WERI-Rb-1 (cell line): Measurements from ENCODE around the gene APH1A.

Experiments
- DNase-seq: peaks from one replicate; pipeline ENCODE4 v3.0.0-alpha.2; 2020
- H3K27ac ChIP-seq: fragments of 250-450 bp; sonication (Bioruptor Pico); 2 replicates; pipeline ENCODE4 v1.5.1; 2020; ENCODE audit warnings: mild to moderate bottlenecking, moderate library complexity
- H3K27me3 ChIP-seq: fragments of 250-450 bp; sonication (Bioruptor Pico); 2 replicates; pipeline ENCODE4 v1.5.1; 2021; ENCODE audit warnings: mild to moderate bottlenecking, low read depth, moderate library complexity; ENCODE audit not compliant: insufficient read depth, severe bottlenecking
- H3K36me3 ChIP-seq: fragments of 250-450 bp; sonication (Bioruptor Pico); 2 replicates; pipeline ENCODE4 v1.5.1; 2020; ENCODE audit warnings: mild to moderate bottlenecking, moderate library complexity
- H3K4me3 ChIP-seq: 2 replicates; pipeline ENCODE4 v1.5.1; 2011; ENCODE audit warnings: low read depth, mild to moderate bottlenecking, control low read depth, low read length
- H3K9me3 ChIP-seq: fragments of 250-450 bp; sonication (Bioruptor Pico); 2 replicates; pipeline ENCODE4 v1.5.1; 2021; ENCODE audit warnings: mild to moderate bottlenecking, moderate library complexity; ENCODE audit not compliant: severe bottlenecking
- CTCF ChIP-seq: IDR thresholded peaks from 2 replicates; pipeline ENCODE4 v1.5.1; 2011; ENCODE audit warnings: low read depth, mild to moderate bottlenecking, control low read depth, inconsistent platforms, low read length

APH1A gene

GRCh38 chr1:150302338-150302737 lies 33.5 kb upstream of the APH1A start:
- no peak for DNase-seq
- H3K4me3 ChIP-seq, result no peak overlapping the region
- H3K36me3 ChIP-seq, result peaks cover 86% of the 10 kb centered on the region
- H3K27me3 ChIP-seq, result no peaks in the 10 kb centered on the region
- H3K27ac ChIP-seq, result no peak overlapping the region
- H3K9me3 ChIP-seq, result no peaks in the 10 kb centered on the region
- no peak for TF ChIP-seq CTCF

DNA sequence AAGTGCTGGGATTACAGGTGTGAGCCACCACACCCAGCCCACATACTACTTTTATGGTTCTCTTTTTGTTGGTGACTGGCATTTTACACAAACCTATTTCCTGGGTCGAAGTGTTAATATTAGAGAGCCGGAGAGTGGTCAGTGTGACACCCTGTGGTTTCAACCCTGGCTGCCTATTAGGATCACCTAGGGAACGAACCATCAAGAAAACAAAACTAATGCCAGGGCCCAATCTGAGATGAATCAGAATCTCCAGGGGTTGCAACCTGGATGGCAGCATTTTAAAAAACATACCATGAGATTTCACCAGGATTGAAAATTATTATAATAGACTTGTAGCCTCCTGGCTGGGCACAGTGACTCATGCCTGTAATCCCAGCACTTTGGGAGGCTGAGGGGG lies 30.9 kb upstream of the APH1A start:
- no peak for DNase-seq
- Histone ChIP-seq H3K36me3 (peaks cover 88% of the 10 kb centered on the region), H3K27ac (no peak overlapping the region), H3K27me3 (no peaks in the 10 kb centered on the region), H3K9me3 (no peaks in the 10 kb centered on the region), H3K4me3 (no peak overlapping the region)
- no peak for TF ChIP-seq CTCF

GRCh38 chr1:150295476-150295875 lies 26.7 kb upstream of the APH1A start:
- Histone ChIP-seq H3K4me3 (no peak overlapping the region), H3K27me3 (no peaks in the 10 kb centered on the region), H3K9me3 (no peaks in the 10 kb centered on the region), H3K27ac (no peak overlapping the region), H3K36me3 (peaks cover 65% of the 10 kb centered on the region)
- DNase-seq, result no peak
- no peak for TF ChIP-seq CTCF

DNA sequence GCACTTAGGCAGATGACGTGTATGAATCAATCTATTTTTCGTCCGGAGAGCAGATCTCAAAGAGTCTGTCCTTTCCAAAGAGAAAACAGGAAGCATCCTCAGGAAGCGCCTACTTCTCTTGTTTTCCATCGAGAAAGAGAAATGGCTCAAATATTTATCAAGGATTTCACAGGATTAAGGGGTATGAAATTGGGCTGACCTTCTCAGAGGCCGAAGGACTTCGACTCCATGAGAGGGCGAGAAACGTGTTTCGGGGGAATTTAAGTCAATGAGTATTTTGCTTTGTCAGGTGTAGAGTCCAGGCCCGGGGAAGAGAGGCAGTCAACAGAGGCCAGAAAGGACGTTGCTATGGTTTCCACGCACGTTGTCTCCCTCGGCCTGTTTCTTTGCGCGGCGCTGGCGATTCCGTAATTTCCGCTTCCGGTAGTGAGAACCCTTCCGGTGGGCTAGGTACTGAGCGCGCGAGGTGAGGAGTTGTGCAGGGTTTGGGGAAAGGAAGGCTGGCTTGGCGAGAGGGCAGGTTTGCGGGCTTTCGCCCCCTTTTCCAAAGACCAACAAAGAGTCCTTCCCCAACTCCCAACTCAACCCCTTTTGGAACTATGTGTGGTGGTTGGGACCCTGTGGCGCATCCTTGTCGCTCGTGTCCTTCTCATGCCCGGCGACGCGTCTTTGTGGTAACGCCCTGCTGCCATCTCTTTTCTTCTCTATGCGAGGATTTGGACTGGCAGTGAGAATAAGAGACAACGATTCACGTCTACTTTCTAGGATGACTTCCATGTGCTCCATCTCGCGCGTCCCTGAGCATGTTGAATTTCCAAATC lies 24.8 kb upstream of the APH1A start, which contains the start of gene MRPS21:
Gene MRPS21 (plus strand): TSS at position 429 of the 821 bp plus-strand sequence. CDS start 506 bp downstream, outside the sequence.
- Histone ChIP-seq H3K27ac (peak within 1 kb of the TSS; percentile 85), H3K36me3 (peaks cover 47% of the 10 kb centered on the region), H3K9me3 (no peaks in the 10 kb centered on the region), H3K27me3 (no peaks in the 10 kb centered on the region), H3K4me3 (peak within 1 kb of the TSS; percentile 88)
- peak; percentile 96 for DNase-seq
- no peak for TF ChIP-seq CTCF

GRCh38 chr1:150288822-150289221 lies 20.0 kb upstream of the APH1A start:
- Histone ChIP-seq H3K9me3 (no peaks in the 10 kb centered on the region), H3K27me3 (no peaks in the 10 kb centered on the region), H3K27ac (no peak overlapping the region), H3K4me3 (no peak overlapping the region), H3K36me3 (peaks cover 1% of the 10 kb centered on the region; the same call in 1 of the 2 replicates)
- no peak for DNase-seq
- no peak for TF ChIP-seq CTCF
